SHP77 treated with DMSO at 0.1 percent for 48 hours (cell line): ENCODE data around the gene CLPTM1.
"Not testable (repeated sequence)": the region's sequence is repeated elsewhere in the genome, so short reads cannot be mapped to it uniquely, and the experiment has no call there.

ENCODE experiments used
- DNase-seq: peaks from one replicate; lab custom pipeline; 2025; lab: John Stamatoyannopoulos, UW

CLPTM1 gene

GRCh38 chr19:44954649-44955504, at the start of gene CLPTM1:
TSS of gene CLPTM1 (plus strand) at chr19:44955380. CDS start at chr19:44955396, 16 bp downstream.
- DNase-seq = peak; percentile 87

GRCh38 chr19:44905437-44906160, 49.6 kb upstream of the CLPTM1 start, which contains the start of gene APOE:
TSS of gene APOE (plus strand) at chr19:44905796. CDS start at chr19:44906625, 829 bp downstream.
- DNase-seq = no peak

DNA sequence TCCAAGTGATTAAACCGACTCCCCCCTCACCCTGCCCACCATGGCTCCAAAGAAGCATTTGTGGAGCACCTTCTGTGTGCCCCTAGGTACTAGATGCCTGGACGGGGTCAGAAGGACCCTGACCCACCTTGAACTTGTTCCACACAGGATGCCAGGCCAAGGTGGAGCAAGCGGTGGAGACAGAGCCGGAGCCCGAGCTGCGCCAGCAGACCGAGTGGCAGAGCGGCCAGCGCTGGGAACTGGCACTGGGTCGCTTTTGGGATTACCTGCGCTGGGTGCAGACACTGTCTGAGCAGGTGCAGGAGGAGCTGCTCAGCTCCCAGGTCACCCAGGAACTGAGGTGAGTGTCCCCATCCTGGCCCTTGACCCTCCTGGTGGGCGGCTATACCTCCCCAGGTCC, 47.6 kb upstream of the CLPTM1 start:
- DNase-seq = no peak

DNA sequence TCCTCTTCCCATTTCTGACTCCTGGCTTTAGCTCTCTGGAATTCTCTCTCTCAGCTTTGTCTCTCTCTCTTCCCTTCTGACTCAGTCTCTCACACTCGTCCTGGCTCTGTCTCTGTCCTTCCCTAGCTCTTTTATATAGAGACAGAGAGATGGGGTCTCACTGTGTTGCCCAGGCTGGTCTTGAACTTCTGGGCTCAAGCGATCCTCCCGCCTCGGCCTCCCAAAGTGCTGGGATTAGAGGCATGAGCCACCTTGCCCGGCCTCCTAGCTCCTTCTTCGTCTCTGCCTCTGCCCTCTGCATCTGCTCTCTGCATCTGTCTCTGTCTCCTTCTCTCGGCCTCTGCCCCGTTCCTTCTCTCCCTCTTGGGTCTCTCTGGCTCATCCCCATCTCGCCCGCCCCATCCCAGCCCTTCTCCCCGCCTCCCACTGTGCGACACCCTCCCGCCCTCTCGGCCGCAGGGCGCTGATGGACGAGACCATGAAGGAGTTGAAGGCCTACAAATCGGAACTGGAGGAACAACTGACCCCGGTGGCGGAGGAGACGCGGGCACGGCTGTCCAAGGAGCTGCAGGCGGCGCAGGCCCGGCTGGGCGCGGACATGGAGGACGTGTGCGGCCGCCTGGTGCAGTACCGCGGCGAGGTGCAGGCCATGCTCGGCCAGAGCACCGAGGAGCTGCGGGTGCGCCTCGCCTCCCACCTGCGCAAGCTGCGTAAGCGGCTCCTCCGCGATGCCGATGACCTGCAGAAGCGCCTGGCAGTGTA, 46.9 kb upstream of the CLPTM1 start:
- no peak for DNase-seq

DNA sequence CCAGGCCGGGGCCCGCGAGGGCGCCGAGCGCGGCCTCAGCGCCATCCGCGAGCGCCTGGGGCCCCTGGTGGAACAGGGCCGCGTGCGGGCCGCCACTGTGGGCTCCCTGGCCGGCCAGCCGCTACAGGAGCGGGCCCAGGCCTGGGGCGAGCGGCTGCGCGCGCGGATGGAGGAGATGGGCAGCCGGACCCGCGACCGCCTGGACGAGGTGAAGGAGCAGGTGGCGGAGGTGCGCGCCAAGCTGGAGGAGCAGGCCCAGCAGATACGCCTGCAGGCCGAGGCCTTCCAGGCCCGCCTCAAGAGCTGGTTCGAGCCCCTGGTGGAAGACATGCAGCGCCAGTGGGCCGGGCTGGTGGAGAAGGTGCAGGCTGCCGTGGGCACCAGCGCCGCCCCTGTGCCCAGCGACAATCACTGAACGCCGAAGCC, 46.3 kb upstream of the CLPTM1 start:
- no peak for DNase-seq

DNA sequence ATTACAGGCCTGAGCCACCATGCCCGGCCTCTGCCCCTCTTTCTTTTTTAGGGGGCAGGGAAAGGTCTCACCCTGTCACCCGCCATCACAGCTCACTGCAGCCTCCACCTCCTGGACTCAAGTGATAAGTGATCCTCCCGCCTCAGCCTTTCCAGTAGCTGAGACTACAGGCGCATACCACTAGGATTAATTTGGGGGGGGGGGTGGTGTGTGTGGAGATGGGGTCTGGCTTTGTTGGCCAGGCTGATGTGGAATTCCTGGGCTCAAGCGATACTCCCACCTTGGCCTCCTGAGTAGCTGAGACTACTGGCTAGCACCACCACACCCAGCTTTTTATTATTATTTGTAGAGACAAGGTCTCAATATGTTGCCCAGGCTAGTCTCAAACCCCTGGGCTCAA, 45.4 kb upstream of the CLPTM1 start:
- no peak for DNase-seq

GRCh38 chr19:44911896-44912295, 43.3 kb upstream of the CLPTM1 start:
- DNase-seq = not testable (repeated sequence)

- DNase-seq = no peak
These were observed 42.3 kb upstream of the CLPTM1 start for GRCh38 chr19:44912854-44913253.

DNA sequence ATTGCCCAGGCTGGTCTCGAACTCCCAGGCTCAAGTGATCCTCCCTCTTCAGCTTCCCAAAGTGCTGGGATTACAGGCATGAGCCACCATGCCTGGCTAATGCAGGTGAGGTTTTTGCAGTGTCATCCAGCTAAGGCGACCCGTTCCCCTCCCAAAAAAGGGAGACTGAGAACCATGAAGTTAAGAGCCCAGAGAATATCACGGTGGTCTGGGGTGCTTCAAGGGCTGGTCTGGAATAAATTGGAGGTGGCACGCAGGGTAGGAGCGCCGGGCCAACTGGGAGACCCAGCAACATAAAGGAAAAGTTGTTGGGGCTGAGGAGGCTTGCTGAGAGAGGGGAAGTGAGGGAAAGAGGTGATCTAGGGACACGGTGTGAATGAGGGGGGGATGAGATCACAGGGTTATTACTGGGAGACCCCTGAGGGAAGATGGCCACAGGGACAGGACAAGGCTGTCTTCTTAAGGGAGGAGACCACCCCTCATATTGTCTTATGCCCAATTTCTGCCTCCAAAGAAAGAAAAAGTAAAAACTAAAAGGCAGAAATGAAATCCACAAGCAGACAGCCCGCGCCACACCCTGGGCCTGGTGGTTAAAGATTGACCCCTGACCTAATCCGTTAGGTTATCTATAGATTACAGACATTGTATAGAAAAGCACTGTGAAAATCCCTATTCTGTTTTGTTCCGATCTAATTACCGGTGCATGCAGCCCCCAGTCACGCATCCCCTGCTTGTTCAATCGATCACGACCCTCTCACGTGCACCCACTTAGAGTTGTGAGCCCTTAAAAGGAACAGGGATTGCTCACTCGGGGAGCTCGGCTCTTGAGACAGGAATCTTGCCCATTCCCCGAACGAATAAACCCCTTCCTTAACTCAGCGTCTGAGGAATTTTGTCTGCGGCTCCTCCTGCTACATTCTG, 41.4 kb upstream of the CLPTM1 start:
- DNase-seq = not testable (repeated sequence)

DNA sequence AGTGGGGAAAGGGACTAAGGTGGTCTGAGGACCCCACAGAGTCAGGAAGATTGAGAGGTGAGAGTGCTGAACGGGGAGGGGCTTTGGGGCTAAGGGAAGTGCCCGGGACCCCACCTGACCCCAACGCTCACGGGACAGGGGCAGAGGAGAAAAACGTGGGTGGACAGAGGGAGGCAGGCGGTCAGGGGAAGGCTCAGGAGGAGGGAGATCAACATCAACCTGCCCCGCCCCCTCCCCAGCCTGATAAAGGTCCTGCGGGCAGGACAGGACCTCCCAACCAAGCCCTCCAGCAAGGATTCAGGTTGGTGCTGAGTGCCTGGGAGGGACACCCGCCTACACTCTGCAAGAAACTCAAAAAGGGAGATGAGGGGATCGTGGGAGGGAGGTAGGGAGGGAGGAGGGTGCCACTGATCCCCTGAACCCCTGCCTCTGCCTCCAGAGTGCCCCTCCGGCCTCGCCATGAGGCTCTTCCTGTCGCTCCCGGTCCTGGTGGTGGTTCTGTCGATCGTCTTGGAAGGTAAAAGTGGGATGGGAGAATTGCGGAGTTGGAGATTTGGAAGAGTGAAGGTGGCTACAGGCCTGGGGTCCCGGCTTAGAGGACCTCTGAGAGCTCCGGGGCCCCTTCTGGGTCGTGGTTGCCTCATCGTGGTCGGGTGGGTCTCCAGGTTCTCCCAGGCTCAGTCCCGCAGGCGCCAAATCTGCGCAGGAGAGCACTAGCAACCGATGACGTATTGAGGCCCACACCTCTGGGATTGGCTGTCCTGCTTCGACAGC, 40.6 kb upstream of the CLPTM1 start, which contains the start of gene APOC1:
TSS of gene APOC1 (plus strand) at position 176 of the 774 bp plus-strand sequence. CDS start at position 460, 284 bp downstream.
- DNase-seq = peak; percentile 83

GRCh38 chr19:44924243-44924725, 30.9 kb upstream of the CLPTM1 start:
- no peak for DNase-seq

- no peak for DNase-seq
These were observed 29.9 kb upstream of the CLPTM1 start for GRCh38 chr19:44925114-44925891.

- not testable (repeated sequence) for DNase-seq
These were observed 28.7 kb upstream of the CLPTM1 start for GRCh38 chr19:44926245-44927077.

GRCh38 chr19:44927746-44928145, 27.4 kb upstream of the CLPTM1 start:
- DNase-seq = no peak

DNA sequence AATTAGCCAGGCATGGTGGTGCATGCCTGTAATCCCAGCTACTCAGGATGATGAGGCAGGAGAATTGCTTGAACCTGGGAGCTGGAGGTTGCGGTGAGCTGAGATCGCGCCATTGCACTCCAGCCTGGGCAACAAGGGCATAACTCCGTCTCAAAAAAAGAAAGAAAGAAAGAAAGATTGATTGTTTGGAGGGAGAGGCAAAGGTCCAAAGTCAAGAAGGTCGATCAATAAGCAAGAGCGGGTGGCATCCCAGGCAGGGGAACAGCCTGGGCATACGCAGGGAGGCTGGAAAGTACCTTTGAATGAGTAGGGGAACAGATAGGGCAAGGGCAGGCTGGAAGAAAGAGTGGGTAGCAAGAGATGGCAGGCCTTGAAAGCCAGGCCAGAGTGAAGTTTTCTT, 25.1 kb upstream of the CLPTM1 start:
- DNase-seq = no peak

DNA sequence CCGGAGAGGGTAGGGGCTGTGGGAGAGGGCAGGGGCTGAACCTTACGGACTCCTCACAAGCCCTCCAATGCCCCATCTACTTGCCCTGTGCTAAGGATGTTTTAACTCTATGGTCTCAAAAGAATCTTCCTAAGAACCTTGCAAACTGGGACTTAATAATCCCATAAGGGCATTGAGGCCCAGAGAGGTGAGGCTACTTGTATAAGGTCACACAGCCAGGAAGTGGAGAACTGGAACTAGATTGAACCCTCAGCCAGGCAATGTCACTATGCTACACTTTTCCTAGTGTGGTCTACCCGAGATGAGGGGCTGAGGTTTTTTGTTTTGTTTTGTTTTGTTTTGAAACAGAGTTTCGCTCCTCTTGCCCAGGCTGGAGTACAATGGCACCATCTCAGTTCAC, 23.6 kb upstream of the CLPTM1 start:
- no peak for DNase-seq

DNA sequence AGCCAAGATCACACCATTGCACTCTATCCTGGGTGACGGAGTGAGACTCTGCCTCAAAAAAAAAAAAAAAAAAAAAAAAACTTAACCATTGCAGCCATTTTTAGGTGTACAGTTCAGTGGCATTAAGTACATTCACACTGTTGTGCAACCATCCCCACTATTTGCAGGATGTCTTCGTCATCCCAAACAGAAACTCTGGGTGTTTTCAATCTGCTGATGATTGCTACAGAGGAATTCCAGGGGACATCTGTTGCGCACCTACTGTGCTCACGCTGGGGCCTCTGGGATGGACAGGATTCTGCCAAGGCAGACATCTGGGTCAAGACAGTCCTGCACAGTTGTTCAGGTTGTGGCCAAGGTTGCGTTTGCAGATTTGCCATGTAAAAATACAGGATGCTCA, 15.5 kb upstream of the CLPTM1 start:
- DNase-seq = no peak

DNA sequence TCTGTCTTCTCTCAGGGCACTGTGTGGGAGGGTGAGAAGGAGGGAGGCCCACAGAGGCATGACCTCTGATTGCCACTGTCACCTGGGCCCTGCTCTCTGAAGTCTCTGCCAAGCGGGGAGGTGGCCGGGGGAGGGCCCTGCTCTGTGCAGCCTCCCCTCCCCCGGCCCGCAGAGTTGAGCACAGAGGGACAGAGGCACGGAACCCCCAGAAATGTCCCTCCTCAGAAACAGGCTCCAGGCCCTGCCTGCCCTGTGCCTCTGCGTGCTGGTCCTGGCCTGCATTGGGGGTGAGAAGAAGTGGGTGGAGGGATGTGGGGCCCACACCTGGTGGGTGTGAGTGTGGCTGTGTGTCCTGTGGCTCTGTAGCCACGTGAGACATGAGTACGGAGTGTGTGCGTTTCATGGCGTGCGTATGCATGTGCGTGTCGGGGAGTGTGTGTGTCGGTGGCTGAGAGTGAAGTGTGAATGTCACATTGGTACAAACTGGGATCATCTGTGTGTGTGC, 13.1 kb upstream of the CLPTM1 start, which contains the start of gene APOC4:
TSS of gene APOC4 (plus strand) at position 171 of the 505 bp plus-strand sequence. CDS start at position 212, 41 bp downstream.
- no peak for DNase-seq
